Measurements from ENCODE around the gene LIN37.

- TF ChIP-seq CTCF (IDR thresholded peaks at IDR 0.05) (no peak), EZH2 (IDR thresholded peaks at IDR 0.05) (no peak)
These were observed 2.9 kb upstream of the LIN37 start, which contains the start of the genes PSENEN and U2AF1L4 for GRCh38 chr19:35745328-35746086.
